Measurements from ENCODE around the gene JMJD1C.

Gene JMJD1C

GRCh38 chr10:63477927-63478326, 12.2 kb upstream of the JMJD1C start:
- no peak for DNase-seq

- no peak for DNase-seq
These were observed 8.7 kb upstream of the JMJD1C start for GRCh38 chr10:63474488-63474887.

- no peak for DNase-seq
These were observed 5.2 kb upstream of the JMJD1C start for GRCh38 chr10:63470928-63471327.

GRCh38 chr10:63468947-63469346, 3.2 kb upstream of the JMJD1C start:
- no peak for DNase-seq

GRCh38 chr10:63467841-63468240, 2.1 kb upstream of the JMJD1C start:
- no peak for DNase-seq

- peak; percentile 1 to 18 for DNase-seq
These were observed 563 bp upstream of the JMJD1C start for GRCh38 chr10:63466144-63466935.

- peak in 1 of 2 experiments; percentile 24 for DNase-seq
These were observed 1.1 kb downstream of the JMJD1C start for GRCh38 chr10:63464402-63465292.

GRCh38 chr10:63462442-63462841, 3.3 kb downstream of the JMJD1C start:
- DNase-seq = no peak

- no peak for DNase-seq
These were observed 7.6 kb downstream of the JMJD1C start for GRCh38 chr10:63458177-63458576.

GRCh38 chr10:63457594-63457993, 8.2 kb downstream of the JMJD1C start:
- no peak for DNase-seq

- no peak for DNase-seq
These were observed 9.2 kb downstream of the JMJD1C start for GRCh38 chr10:63456437-63457210.

GRCh38 chr10:63455507-63455906, 10.3 kb downstream of the JMJD1C start:
- no peak for DNase-seq

GRCh38 chr10:63454631-63455030, 11.1 kb downstream of the JMJD1C start:
- DNase-seq = no peak

GRCh38 chr10:63452524-63452923, 13.3 kb downstream of the JMJD1C start:
- DNase-seq = no peak

GRCh38 chr10:63446716-63447440, 18.9 kb downstream of the JMJD1C start:
- no peak for DNase-seq

- no peak for DNase-seq
These were observed 24.4 kb downstream of the JMJD1C start for GRCh38 chr10:63441404-63441803.

- DNase-seq = no peak
These were observed 26.2 kb downstream of the JMJD1C start for GRCh38 chr10:63439607-63440006.

GRCh38 chr10:63438506-63439498, 27.0 kb downstream of the JMJD1C start:
- DNase-seq = no peak

- no peak for DNase-seq
These were observed 28.4 kb downstream of the JMJD1C start for GRCh38 chr10:63437116-63437949.

GRCh38 chr10:63436225-63436624, 29.6 kb downstream of the JMJD1C start:
- DNase-seq = no peak
